Neural progenitor cell (in vitro differentiated cells): ENCODE measurements around the gene FRAS1. TPM values are rescaled to one million over a fixed set of nuclear protein-coding genes. Genes with fewer than 3 reads are reported as not detected.

Source experiments
- DNase-seq: peaks from one replicate; pipeline ENCODE4 v3.0.0-alpha.2; 2016; ENCODE audit warnings: low spot score
- H2AFZ ChIP-seq: fragments of 200-600 bp; sonication (generic); replicated peaks from 2 replicates; pipeline ENCODE4 v1.6.1; 2016; ENCODE audit warnings: antibody characterized with exemption
- H3F3A ChIP-seq: fragments of 200-600 bp; sonication (generic); 2 replicates; pipeline ENCODE4 v1.6.1; 2016; ENCODE audit warnings: antibody characterized with exemption, low read depth
- H3K27ac ChIP-seq: fragments of 200-600 bp; sonication (generic); 2 replicates; pipeline ENCODE4 v1.5.1; 2016; ENCODE audit warnings: mild to moderate bottlenecking
- H3K27me3 ChIP-seq: fragments of 200-600 bp; sonication (generic); 2 replicates; pipeline ENCODE4 v1.6.1; 2016; ENCODE audit warnings: mild to moderate bottlenecking, moderate library complexity
- H3K36me3 ChIP-seq: fragments of 200-600 bp; sonication (generic); 2 replicates; pipeline ENCODE4 v1.5.1; 2016
- H3K4me1 ChIP-seq: fragments of 200-600 bp; sonication (generic); 2 replicates; pipeline ENCODE4 v1.6.1; 2016; ENCODE audit warnings: mixed run types
- H3K4me2 ChIP-seq: fragments of 200-600 bp; sonication (generic); 2 replicates; pipeline ENCODE4 v1.6.1; 2016
- H3K4me3 ChIP-seq: fragments of 200-600 bp; sonication (generic); 2 replicates; pipeline ENCODE4 v1.5.1; 2016
- H3K79me2 ChIP-seq: fragments of 200-600 bp; sonication (generic); 2 replicates; pipeline ENCODE4 v1.6.1; 2016; ENCODE audit warnings: low read depth
- H3K9ac ChIP-seq: fragments of 200-600 bp; sonication (generic); 2 replicates; pipeline ENCODE4 v1.6.1; 2016
- H3K9me3 ChIP-seq: fragments of 200-600 bp; sonication (generic); 2 replicates; pipeline ENCODE4 v1.5.1; 2016; ENCODE audit warnings: low read depth
- H4K20me1 ChIP-seq: fragments of 200-600 bp; sonication (generic); 2 replicates; pipeline ENCODE4 v1.6.1; 2016; ENCODE audit warnings: low read depth
- H3K27ac Mint-ChIP-seq: 3 replicates; pipeline ENCODE4 v1.8.0; 2021; ENCODE audit warnings: mixed read lengths
- H3K27me3 Mint-ChIP-seq: 2 replicates; pipeline ENCODE4 v1.8.0; 2022; ENCODE audit warnings: low read depth, mild to moderate bottlenecking, inconsistent platforms, moderate library complexity, mixed read lengths; ENCODE audit not compliant: insufficient read depth
- H3K36me3 Mint-ChIP-seq: 3 replicates; pipeline ENCODE4 v1.8.0; 2021; ENCODE audit warnings: mixed read lengths
- H3K4me1 Mint-ChIP-seq: 3 replicates; pipeline ENCODE4 v1.8.0; 2021; ENCODE audit warnings: mixed read lengths
- H3K4me3 Mint-ChIP-seq: 3 replicates; pipeline ENCODE4 v1.8.0; 2021; ENCODE audit warnings: mild to moderate bottlenecking, moderate library complexity, mixed read lengths
- H3K9me3 Mint-ChIP-seq: 3 replicates; pipeline ENCODE4 v1.8.0; 2020; ENCODE audit warnings: mixed read lengths
- EZH2 ChIP-seq: fragments of 200-600 bp; sonication (generic); IDR thresholded peaks from 2 replicates; pipeline ENCODE4 v1.6.1; 2017; ENCODE audit warnings: antibody characterized with exemption, mild to moderate bottlenecking, moderate library complexity
- EZH2phosphoT487 ChIP-seq: fragments of 200-600 bp; sonication (generic); IDR thresholded peaks from 2 replicates; pipeline ENCODE4 v1.6.1; 2017; ENCODE audit warnings: antibody characterized with exemption
- total RNA-seq: library from RNA; depleted of rRNA; stranded (reverse); fragments of >200 nt; gene quantifications from 2 replicates; pipeline ENCODE4 v1.2.3, GENCODE V29; 2015; ENCODE audit warnings: low replicate concordance
- TF ChIP-seq, protein P1 (sequence below): fragments of 200-600 bp; sonication (generic); IDR thresholded peaks from 2 replicates; pipeline ENCODE4 v1.5.1; 2017; ENCODE audit warnings: antibody characterized with exemption, mild to moderate bottlenecking

Gene FRAS1
- total RNA-seq, 1 donor from 2014 or later, result 21.3 TPM

DNA sequence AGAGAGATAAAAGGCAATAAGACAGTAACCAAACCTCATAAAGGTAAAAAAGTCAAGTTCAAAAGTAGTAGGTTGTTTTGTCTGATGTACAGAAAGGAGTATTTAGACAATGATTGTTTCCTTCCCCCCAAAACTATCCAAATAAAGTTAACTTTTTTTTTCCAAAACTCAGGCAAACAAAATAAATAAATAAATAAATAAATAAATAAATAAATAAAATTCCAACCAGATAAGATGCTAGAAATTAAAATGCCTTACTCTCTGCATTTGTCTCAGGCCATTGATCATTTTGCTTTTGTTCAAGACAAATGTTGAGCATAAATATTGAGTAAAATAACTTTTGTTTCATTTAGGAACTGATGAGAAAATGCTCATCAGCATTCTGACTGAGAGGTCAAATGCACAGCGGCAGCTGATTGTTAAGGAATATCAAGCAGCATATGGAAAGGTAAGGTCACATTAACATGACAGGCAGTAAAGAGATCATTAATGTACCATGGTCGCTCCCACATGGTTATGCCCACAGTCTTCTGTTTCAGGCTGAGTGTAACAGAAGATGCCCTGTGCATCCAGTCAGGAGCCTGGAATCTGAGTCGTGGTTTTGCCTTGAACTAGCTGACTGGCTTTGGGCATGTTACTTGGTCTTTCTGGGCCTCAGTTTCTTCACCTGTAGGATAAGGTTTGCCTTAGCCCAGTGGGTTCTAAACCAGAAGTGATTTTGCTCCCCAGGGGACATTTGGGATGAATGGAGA lies 521.7 kb downstream of the FRAS1 start:
- H3K4me3 ChIP-seq, result no peak overlapping the region
- no peak overlapping the region for H3K9ac ChIP-seq
- H3K9me3 Mint-ChIP-seq, result no peaks in the 10 kb centered on the region
- H3K79me2 ChIP-seq, result no peaks in the 10 kb centered on the region
- no peaks in the 10 kb centered on the region for H3K9me3 ChIP-seq
- H3K27ac Mint-ChIP-seq, result no peak overlapping the region
- H3K36me3 Mint-ChIP-seq, result no peaks in the 10 kb centered on the region
- H4K20me1 ChIP-seq, result no peaks in the 10 kb centered on the region
- no peak overlapping the region for H3K27ac ChIP-seq
- H3K27me3 ChIP-seq, result no peaks in the 10 kb centered on the region
- no peaks in the 10 kb centered on the region for H3K4me1 ChIP-seq
- no peaks in the 10 kb centered on the region for H3K27me3 Mint-ChIP-seq
- no peaks in the 10 kb centered on the region for H3F3A ChIP-seq
- DNase-seq, result no peak
- no peak overlapping the region for H2AFZ ChIP-seq
- H3K36me3 ChIP-seq, result no peaks in the 10 kb centered on the region
- H3K4me1 Mint-ChIP-seq, result no peaks in the 10 kb centered on the region
- H3K4me2 ChIP-seq, result no peak overlapping the region
- TF ChIP-seq, protein P1, sequence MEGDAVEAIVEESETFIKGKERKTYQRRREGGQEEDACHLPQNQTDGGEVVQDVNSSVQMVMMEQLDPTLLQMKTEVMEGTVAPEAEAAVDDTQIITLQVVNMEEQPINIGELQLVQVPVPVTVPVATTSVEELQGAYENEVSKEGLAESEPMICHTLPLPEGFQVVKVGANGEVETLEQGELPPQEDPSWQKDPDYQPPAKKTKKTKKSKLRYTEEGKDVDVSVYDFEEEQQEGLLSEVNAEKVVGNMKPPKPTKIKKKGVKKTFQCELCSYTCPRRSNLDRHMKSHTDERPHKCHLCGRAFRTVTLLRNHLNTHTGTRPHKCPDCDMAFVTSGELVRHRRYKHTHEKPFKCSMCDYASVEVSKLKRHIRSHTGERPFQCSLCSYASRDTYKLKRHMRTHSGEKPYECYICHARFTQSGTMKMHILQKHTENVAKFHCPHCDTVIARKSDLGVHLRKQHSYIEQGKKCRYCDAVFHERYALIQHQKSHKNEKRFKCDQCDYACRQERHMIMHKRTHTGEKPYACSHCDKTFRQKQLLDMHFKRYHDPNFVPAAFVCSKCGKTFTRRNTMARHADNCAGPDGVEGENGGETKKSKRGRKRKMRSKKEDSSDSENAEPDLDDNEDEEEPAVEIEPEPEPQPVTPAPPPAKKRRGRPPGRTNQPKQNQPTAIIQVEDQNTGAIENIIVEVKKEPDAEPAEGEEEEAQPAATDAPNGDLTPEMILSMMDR, result no peak
- TF ChIP-seq EZH2 (no peak), EZH2phosphoT487 (no peak)
- no peak overlapping the region for H3K4me3 Mint-ChIP-seq

DNA sequence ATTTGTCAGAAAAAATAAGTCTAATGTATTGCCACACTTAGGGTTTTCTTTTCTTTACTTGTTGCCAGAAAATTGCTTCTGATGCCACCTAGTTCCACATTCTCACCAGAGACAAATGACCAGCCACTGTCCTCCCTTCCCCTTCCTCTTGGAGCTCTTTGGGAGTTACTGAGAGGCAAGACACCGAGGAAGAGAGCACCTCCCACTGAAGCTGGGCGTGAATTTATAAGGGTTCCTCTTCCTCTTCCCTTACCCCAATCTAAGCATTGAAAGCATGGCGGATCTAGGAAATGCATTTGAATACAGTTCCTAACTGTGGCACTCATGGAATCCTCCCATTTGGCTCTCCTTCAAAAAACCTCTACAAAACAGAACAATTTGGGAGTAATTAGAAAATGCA lies 524.5 kb downstream of the FRAS1 start:
- Histone ChIP-seq H3K9ac (no peak overlapping the region), H2AFZ (no peak overlapping the region), H3K27me3 (no peaks in the 10 kb centered on the region), H3K79me2 (no peaks in the 10 kb centered on the region), H3K36me3 (no peaks in the 10 kb centered on the region), H3K27ac (no peak overlapping the region), H3K4me1 (no peaks in the 10 kb centered on the region), H3K4me3 (no peak overlapping the region), H4K20me1 (no peaks in the 10 kb centered on the region), H3F3A (no peaks in the 10 kb centered on the region), H3K4me2 (no peak overlapping the region), H3K9me3 (no peaks in the 10 kb centered on the region)
- peaks cover 9% of the 10 kb centered on the region for H3K4me1 Mint-ChIP-seq
- no peaks in the 10 kb centered on the region for H3K27me3 Mint-ChIP-seq
- H3K4me3 Mint-ChIP-seq, result no peak overlapping the region
- no peak overlapping the region for H3K27ac Mint-ChIP-seq
- no peak for DNase-seq
- no peak for TF ChIP-seq EZH2
- no peak for TF ChIP-seq EZH2phosphoT487
- TF ChIP-seq, protein P1, result no peak
- no peaks in the 10 kb centered on the region for H3K9me3 Mint-ChIP-seq
- H3K36me3 Mint-ChIP-seq, result no peaks in the 10 kb centered on the region

DNA sequence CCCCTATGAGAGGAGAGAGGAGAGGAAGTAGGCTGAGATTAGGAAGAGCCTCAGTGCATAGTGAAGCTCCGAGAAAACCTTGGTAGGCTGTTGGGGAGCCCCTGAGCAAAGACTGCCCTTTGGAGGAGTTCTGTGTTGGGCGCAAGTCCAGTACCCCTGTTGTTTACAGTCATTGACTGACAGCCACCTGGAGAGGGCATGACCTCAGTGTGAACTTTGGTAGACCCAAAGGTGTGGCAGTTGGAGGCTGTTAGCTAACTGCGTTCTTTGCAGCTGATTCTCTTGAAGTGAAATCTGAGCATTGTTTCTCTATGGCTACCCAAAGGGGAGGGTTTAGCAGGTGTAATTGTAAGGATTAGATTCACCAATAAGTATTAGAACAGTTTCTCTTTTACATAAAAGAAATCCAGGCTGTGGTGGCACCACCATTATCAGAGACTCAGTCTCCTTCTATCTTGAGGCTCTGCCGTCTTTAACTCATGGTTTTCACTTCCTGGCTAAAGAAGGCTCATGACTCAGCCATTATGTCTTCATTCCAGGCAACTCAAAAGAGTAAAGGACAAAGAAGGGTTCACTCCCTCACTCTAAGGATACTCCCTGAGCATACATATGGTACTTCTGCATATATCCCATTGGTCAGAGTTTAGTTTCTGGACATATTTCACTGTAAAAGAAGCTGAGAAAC lies 527.9 kb downstream of the FRAS1 start:
- no peak overlapping the region for H3K4me2 ChIP-seq
- no peaks in the 10 kb centered on the region for H3K27me3 ChIP-seq
- H3K27ac ChIP-seq, result no peak overlapping the region
- Mint-ChIP-seq H3K36me3 (no peaks in the 10 kb centered on the region), H3K27ac (no peak overlapping the region), H3K9me3 (no peaks in the 10 kb centered on the region), H3K4me3 (no peak overlapping the region), H3K27me3 (peaks cover 3% of the 10 kb centered on the region), H3K4me1 (peaks cover 16% of the 10 kb centered on the region)
- H3F3A ChIP-seq, result no peaks in the 10 kb centered on the region
- H2AFZ ChIP-seq, result no peak overlapping the region
- no peak overlapping the region for H3K9ac ChIP-seq
- H4K20me1 ChIP-seq, result no peaks in the 10 kb centered on the region
- H3K9me3 ChIP-seq, result no peaks in the 10 kb centered on the region
- no peaks in the 10 kb centered on the region for H3K79me2 ChIP-seq
- no peak for DNase-seq
- no peak overlapping the region for H3K4me3 ChIP-seq
- TF ChIP-seq EZH2, result no peak
- TF ChIP-seq, protein P1, result no peak
- TF ChIP-seq EZH2phosphoT487, result no peak
- no peaks in the 10 kb centered on the region for H3K4me1 ChIP-seq
- no peaks in the 10 kb centered on the region for H3K36me3 ChIP-seq
